MM.1S (cell line): Measurements from ENCODE around the gene LMCD1.

ENCODE experiments used
- EZH2 ChIP-seq: fragments of 300-600 bp; sonication (generic); optimal IDR thresholded peaks from 2 replicates; pipeline ENCODE3; 2017; ENCODE audit warnings: low read depth, mild to moderate bottlenecking, antibody characterized with exemption, low read length, mixed read lengths
- TF ChIP-seq, protein P1 (sequence below): fragments of 300-600 bp; sonication (generic); IDR thresholded peaks from 2 replicates; pipeline ENCODE4 v1.5.1; 2016; ENCODE audit warnings: antibody characterized with exemption, low read length, mixed read lengths

DNA sequence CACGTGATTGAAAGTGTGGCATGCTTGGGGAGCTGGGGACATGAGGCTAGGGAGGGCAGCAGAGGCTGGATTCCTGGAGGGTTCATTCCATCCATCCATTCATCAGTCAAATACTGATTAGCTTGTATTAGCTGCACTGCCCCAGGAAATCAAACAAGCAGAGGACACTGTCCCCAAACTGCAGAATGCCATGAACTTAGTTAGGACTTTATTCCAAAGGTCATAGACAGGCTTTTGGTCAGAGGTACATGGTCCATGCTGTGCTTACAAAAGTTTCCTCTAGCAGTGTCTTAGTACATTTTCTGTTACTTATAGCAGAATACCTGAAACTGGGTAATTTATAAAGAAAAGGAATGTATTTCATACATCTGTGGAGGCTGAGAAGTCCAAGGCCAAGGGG is 47.7 kb downstream of the LMCD1 start:
- TF ChIP-seq, protein P1, sequence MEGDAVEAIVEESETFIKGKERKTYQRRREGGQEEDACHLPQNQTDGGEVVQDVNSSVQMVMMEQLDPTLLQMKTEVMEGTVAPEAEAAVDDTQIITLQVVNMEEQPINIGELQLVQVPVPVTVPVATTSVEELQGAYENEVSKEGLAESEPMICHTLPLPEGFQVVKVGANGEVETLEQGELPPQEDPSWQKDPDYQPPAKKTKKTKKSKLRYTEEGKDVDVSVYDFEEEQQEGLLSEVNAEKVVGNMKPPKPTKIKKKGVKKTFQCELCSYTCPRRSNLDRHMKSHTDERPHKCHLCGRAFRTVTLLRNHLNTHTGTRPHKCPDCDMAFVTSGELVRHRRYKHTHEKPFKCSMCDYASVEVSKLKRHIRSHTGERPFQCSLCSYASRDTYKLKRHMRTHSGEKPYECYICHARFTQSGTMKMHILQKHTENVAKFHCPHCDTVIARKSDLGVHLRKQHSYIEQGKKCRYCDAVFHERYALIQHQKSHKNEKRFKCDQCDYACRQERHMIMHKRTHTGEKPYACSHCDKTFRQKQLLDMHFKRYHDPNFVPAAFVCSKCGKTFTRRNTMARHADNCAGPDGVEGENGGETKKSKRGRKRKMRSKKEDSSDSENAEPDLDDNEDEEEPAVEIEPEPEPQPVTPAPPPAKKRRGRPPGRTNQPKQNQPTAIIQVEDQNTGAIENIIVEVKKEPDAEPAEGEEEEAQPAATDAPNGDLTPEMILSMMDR = no peak
- TF ChIP-seq EZH2 = no peak
